ENCODE measurements around the gene CRISP1.
"Not testable (repeated sequence)": the region's sequence is repeated elsewhere in the genome, so short reads cannot be mapped to it uniquely, and the experiment has no call there.

Gene CRISP1

GRCh38 chr6:49906526-49906925 is 40.2 kb upstream of the CRISP1 start:
- in situ Hi-C loops (cut with HindIII; ENCODE audit: low pct_ligation_motif_present, low sequenced_read_pairs) = no loop called here
- Histone ChIP-seq H3K27ac (no peak overlapping the region), H3K36me3 (replicated peaks) (no peaks in the 10 kb centered on the region), H3K27me3 (replicated peaks) (no peaks in the 10 kb centered on the region), H3K4me3 (ENCODE audit: low read depth, low read length) (no peak overlapping the region)
- no peak for TF ChIP-seq CTCF (IDR thresholded peaks at IDR 0.05; ENCODE audit: low read depth, low read length, missing control alignments)
- no peak for DNase-seq

- no peak overlapping the region for H3K27ac ChIP-seq
- H3K27me3 ChIP-seq (replicated peaks) = no peaks in the 10 kb centered on the region
- DNase-seq = no peak
- no peak overlapping the region for H3K4me3 ChIP-seq (ENCODE audit: low read depth, low read length)
- H3K36me3 ChIP-seq (replicated peaks) = no peaks in the 10 kb centered on the region
- in situ Hi-C loops (cut with HindIII; ENCODE audit: low pct_ligation_motif_present, low sequenced_read_pairs) = no loop called here
- no peak for TF ChIP-seq CTCF (IDR thresholded peaks at IDR 0.05; ENCODE audit: low read depth, low read length, missing control alignments)
These were observed 39.0 kb upstream of the CRISP1 start for GRCh38 chr6:49905296-49905695.

- DNase-seq = no peak
- TF ChIP-seq CTCF (IDR thresholded peaks at IDR 0.05; ENCODE audit: low read depth, low read length, missing control alignments) = no peak
- H3K27ac ChIP-seq = no peak overlapping the region
- no peaks in the 10 kb centered on the region for H3K36me3 ChIP-seq (replicated peaks)
- in situ Hi-C loops (cut with HindIII; ENCODE audit: low pct_ligation_motif_present, low sequenced_read_pairs) = no loop called here
- no peaks in the 10 kb centered on the region for H3K27me3 ChIP-seq (replicated peaks)
- H3K4me3 ChIP-seq (ENCODE audit: low read depth, low read length) = no peak overlapping the region
These were observed 36.5 kb upstream of the CRISP1 start for GRCh38 chr6:49902856-49903255.

- H3K36me3 ChIP-seq (replicated peaks) = no peaks in the 10 kb centered on the region
- no peak for DNase-seq
- in situ Hi-C loops (cut with HindIII; ENCODE audit: low pct_ligation_motif_present, low sequenced_read_pairs) = no loop called here
- no peaks in the 10 kb centered on the region for H3K27me3 ChIP-seq (replicated peaks)
- no peak overlapping the region for H3K27ac ChIP-seq
- no peak overlapping the region for H3K4me3 ChIP-seq (ENCODE audit: low read depth, low read length)
- no peak for TF ChIP-seq CTCF (IDR thresholded peaks at IDR 0.05; ENCODE audit: low read depth, low read length, missing control alignments)
These were observed 32.7 kb upstream of the CRISP1 start for GRCh38 chr6:49898904-49899566.

GRCh38 chr6:49895553-49895952 is 29.2 kb upstream of the CRISP1 start:
- in situ Hi-C loops (cut with HindIII; ENCODE audit: low pct_ligation_motif_present, low sequenced_read_pairs); H3K27ac ChIP-seq; H3K4me3 ChIP-seq (ENCODE audit: low read depth, low read length); H3K27me3 ChIP-seq (replicated peaks); DNase-seq; H3K36me3 ChIP-seq (replicated peaks): not testable (repeated sequence)

- DNase-seq = no peak
- no peak overlapping the region for H3K4me3 ChIP-seq (ENCODE audit: low read depth, low read length)
- in situ Hi-C loops (cut with HindIII; ENCODE audit: low pct_ligation_motif_present, low sequenced_read_pairs) = no loop called here
- H3K36me3 ChIP-seq (replicated peaks) = no peaks in the 10 kb centered on the region
- TF ChIP-seq CTCF (IDR thresholded peaks at IDR 0.05; ENCODE audit: low read depth, low read length, missing control alignments) = no peak
- no peaks in the 10 kb centered on the region for H3K27me3 ChIP-seq (replicated peaks)
- no peak overlapping the region for H3K27ac ChIP-seq
These were observed 25.9 kb upstream of the CRISP1 start for GRCh38 chr6:49892280-49892679.
